ENCODE measurements around the gene HDGFL2. TPM values are rescaled to one million over a fixed set of nuclear protein-coding genes. Genes with fewer than 3 reads are reported as not detected.

Gene HDGFL2
- total RNA-seq, 1 experiment from 2014 or later = 56.1 TPM

- DNase-seq (ENCODE audit: low spot score) = no peak
Measured at GRCh38 chr19:4464815-4465581, 7.1 kb upstream of the HDGFL2 start.

- DNase-seq (ENCODE audit: low spot score) = no peak
Measured at GRCh38 chr19:4467835-4468234, 4.3 kb upstream of the HDGFL2 start.

DNA sequence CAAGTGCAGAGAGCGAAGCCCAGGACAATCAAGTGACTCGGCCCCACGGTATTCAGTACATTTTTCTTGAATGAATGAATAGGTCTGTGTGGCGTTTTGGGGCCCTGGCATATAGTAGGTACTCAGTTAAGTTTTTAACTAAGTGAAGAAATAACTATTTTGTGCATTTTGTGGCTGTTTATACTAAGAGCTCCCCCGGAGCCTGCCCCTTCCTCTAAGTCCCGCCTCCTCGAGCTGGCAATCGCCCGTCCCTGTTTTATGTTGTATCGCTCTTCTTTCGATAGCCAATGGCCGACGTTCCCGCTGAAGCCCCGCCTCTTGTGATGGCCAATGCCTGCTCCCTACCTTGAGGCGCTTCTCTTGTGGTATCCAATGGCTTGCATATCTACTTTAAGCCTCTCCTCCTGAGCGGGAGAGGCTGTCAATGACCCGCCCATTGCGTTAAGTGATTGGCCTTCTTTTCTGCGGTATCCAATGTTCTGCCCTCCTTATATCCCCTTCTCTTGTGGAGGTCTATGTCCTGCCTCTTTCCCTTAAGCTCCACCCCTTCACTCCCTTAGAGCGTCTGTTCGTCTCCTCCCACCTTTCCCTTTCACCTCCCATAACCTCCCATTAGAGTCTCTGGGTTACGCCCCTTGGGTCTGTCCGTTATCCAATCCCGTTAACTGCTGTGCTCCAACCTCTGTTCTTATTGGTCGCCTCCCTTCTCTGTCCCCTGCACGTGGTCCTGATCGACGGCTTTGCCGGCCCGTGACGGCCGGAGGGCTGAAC lies 509 bp upstream of the HDGFL2 start:
- peak; percentile 97 for DNase-seq (ENCODE audit: low spot score)

DNA sequence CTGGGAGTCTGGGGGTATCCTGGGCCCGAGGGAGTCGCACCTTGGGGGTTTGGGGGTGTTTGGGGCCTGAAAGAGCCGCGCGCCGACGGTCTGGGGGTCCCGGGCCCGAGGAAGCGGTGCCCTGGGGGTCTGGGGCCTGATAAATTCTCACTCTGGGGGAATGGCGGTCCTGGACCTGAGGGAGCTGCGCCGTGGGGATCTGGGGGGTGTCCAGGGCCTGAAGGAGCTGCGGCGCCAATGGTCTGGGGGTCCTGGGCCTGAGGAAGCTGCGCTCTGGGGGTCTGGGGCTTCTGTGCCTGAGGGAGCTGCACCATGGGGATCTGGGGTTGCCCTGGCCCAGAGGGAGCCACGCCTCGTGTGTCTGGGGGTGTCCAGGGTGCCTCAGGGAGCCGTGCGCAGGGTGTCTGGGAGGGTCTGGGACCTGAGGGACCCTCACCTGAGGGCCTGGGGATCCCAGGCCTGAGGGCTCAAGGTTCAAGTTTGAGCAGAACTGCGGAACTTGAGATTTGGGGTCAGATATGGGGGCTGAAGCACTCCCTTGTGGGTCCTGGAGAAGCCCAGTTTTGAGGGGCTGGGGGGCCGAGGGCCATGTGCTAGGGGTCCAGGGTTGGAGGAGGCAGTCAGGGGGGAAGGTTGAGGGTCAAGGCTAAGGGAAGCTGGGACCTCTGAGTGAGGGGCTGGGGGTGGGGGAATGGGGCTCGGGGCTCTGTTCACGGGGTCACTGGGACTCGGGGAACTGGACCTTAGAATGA lies 1.1 kb downstream of the HDGFL2 start:
- no peak for DNase-seq (ENCODE audit: low spot score)

GRCh38 chr19:4473763-4474513 lies 1.8 kb downstream of the HDGFL2 start:
- no peak for DNase-seq (ENCODE audit: low spot score)

- no peak for DNase-seq (ENCODE audit: low spot score)
Measured at GRCh38 chr19:4474514-4475022, 2.5 kb downstream of the HDGFL2 start.

GRCh38 chr19:4477034-4477801 lies 5.1 kb downstream of the HDGFL2 start:
- DNase-seq (ENCODE audit: low spot score) = no peak

DNA sequence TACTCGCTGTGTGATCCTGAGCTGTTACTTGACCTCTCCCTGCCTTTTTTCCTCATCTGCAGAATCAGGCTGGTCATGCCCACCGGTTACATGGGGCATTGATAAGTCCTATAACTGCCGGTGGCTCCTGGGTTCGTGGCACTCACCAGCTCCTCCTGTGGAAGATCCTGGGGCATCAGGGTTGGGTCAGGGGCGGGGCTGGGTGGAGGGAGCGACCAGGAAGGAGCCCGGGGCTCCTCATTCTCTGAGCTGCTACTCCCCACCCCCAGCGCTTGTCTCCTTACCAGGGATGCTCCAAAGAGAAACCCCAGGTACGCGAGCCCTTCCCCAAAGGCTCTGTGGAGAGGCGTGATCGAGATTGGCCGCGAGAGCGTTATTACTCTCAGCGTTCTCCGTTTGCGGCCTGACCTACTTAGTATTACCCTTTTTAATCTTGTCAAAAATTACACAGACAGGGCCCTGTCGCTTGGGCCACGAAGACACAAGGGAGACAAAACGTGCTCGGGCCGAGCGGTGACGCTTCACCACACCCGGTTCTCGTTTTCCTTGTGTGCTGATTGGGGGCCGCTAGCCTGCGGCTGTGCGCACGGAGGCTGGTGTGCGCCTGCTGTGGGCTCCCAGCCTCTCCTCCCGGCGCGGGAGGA lies 10.7 kb downstream of the HDGFL2 start:
- no peak for DNase-seq (ENCODE audit: low spot score)

- no peak for DNase-seq (ENCODE audit: low spot score)
Measured at GRCh38 chr19:4483385-4483784, 11.3 kb downstream of the HDGFL2 start.

DNA sequence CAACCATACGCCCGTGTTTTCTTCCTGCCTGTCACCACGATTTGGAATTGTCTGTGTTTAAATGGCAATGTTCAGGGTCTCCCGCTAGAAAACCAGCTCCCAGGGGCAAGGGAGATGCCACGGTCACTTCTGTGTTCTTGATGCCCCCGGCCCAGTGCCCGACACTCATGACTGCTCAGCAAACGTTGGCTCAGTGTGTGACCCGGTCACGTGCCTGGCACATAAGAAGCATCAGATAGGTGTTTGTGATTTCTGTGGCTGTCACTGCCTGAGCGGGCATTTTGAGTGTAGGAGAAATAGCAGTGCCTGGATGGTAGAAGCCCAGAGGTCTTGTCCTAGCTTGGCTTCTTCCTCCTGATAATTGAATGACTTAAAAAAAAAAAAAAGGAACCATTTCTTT lies 15.5 kb downstream of the HDGFL2 start:
- DNase-seq (ENCODE audit: low spot score) = no peak

GRCh38 chr19:4488496-4488895 lies 16.4 kb downstream of the HDGFL2 start:
- no peak for DNase-seq (ENCODE audit: low spot score)

DNA sequence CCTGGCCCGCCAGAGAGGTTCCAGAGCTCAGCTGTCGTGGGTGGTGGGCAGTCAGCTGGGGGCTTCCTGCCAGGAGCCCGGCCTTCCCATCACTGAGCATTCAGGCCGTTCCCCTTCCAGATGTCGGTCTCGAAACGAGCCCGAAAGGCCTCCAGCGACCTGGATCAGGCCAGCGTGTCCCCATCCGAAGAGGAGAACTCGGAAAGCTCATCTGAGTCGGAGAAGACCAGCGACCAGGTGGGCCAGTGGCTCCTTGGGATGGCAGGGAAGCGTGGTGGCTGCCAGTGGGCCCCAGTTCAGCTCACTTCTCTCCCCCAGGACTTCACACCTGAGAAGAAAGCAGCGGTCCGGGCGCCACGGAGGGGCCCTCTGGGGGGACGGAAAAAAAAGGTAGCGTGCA lies 19.3 kb downstream of the HDGFL2 start:
- no peak for DNase-seq (ENCODE audit: low spot score)

DNA sequence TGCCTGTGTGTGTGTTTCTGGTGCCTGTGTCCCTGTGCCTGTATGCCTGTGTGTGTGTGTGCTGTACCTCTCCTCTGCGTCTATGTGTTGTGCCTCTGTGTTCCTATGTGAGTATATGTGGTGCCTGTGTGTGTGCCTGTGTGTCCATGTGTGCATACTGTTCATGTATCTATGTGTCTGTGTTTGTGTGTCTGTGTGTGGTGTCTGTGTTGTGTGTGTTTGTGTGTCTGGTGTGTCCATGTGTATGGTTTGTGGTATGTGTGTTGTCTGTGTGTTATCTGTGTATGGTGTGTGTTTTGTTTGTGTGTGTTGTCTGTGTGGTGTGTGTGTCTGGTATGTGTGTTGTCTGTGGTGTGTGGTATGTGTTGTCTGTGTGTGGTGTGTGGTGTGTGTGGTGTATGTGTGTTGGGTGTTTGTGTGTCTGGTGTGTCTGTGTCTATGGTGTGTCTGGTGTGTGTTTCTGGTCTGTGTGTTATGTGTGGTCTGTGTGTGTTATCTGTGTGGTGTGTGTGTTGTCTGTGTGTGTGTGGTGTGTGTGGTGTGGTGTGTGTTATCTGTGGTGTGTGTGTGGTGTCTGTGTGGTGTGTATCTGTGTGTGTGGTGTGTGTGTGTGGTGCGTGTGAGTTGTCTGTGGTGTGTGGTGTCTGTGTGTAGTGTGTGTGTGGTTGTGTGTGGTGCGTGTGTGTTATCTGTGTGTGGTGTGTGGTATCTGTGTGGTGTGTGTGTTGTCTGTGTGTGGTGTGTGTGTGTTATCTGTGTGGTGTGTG lies 20.4 kb downstream of the HDGFL2 start:
- DNase-seq (ENCODE audit: low spot score) = no peak

GRCh38 chr19:4493104-4493928 lies 21.2 kb downstream of the HDGFL2 start:
- DNase-seq (ENCODE audit: low spot score) = no peak

DNA sequence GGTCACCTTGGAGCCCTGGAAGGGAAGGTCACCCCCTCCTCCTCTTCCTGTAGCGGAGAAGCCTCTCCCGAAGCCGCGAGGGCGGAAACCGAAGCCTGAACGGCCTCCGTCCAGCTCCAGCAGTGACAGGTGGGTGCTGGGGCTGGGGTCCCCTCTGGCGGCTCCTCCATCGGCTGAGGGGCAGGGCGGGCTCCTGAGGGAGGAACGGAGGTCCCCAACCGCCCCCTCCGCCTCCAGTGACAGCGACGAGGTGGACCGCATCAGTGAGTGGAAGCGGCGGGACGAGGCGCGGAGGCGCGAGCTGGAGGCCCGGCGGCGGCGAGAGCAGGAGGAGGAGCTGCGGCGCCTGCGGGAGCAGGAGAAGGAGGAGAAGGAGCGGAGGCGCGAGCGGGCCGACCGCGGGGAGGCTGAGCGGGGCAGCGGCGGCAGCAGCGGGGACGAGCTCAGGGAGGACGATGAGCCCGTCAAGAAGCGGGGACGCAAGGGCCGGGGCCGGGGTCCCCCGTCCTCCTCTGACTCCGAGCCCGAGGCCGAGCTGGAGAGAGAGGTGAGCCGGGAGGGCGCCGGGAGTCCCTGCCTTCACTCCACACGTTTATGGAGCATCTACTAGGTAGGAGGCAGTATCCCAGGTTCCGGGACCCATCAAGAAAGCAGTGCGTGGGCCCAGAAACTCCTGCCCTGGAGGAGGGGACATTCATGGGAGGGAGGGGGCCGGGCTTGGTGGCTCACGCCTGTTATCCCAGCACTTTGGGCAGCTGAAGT lies 22.0 kb downstream of the HDGFL2 start:
- DNase-seq (ENCODE audit: low spot score) = no peak

DNA sequence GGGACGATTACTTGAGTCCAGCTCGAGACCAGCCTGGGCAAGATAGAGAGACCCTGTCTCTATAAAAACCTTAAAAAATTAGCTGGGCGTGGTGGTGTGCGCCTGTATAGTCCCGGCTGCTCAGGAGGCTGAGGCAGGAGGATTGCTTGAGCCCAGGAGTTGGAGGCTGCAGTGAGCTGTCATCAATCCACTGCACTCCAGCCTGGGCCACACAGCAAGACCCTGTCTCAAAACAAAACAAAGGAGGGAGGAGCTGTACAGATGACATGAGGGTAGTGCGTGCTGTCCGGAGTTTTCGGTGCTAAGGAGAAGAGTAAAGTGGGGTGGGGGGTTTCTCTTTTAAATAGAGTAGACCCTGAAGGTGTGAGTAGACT lies 22.6 kb downstream of the HDGFL2 start:
- no peak for DNase-seq (ENCODE audit: low spot score)

- peak; percentile 57 for DNase-seq (ENCODE audit: low spot score)
Measured at GRCh38 chr19:4495471-4495870, 23.4 kb downstream of the HDGFL2 start.

DNA sequence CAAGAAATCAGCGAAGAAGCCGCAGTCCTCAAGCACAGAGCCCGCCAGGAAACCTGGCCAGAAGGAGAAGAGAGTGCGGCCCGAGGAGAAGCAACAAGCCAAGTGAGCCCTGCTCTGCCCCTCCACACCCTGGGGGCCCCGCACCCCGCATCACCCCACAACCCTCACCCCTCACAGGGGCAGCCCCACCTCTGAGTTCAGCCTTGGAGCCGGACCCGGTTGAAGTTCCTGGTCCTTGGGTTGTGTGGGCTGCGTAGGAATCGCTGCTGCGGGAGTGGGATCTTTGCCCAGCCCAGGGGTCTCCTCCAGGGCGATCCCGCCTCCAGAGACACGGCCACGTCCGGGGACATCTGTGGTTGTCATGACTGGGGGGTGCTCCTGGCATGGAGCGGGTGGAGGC lies 24.2 kb downstream of the HDGFL2 start:
- no peak for DNase-seq (ENCODE audit: low spot score)
